GM12878 (cell line): ENCODE results near the gene SPIRE1. TPM values are rescaled to one million over a fixed set of nuclear protein-coding genes. Genes with fewer than 3 reads are reported as not detected.

Experiments
- ATAC-seq: fragments of 200-7000 bp; cut with Tn5 transposase; 3 replicates; pipeline ENCODE4 v1.9.1; 2020; ENCODE audit warnings: mild to moderate bottlenecking, moderate library complexity
- BruUV-seq: library from RNA; stranded (reverse); fragments of 400-500 nt; replicated peaks from 2 replicates; lab custom pipeline; 2021; lab: Mats Ljungman, UMichigan
- CTCF ChIA-PET: fragments of 300-600 bp; sonication (Branson Sonifier 250); formaldehyde crosslinking; extraction: SDS; loops from one replicate; lab custom pipeline; 2021; ENCODE audit warnings: inconsistent platforms; lab: Yijun Ruan, JAX
- POLR2A ChIA-PET: fragments of 350-600 bp; formaldehyde crosslinking; extraction: SDS; loops from one replicate; lab custom pipeline; 2021; ENCODE audit warnings: inconsistent platforms; lab: Charles Lee
- RAD21 ChIA-PET: fragments of 300-600 bp; sonication (Branson Sonifier 250); formaldehyde crosslinking; loops from one replicate; lab custom pipeline; 2023; ENCODE audit warnings: antibody characterized with exemption; ENCODE audit not compliant: unreplicated experiment; lab: Charles Lee
- SMC1A ChIA-PET: fragments of 300-600 bp; sonication (Branson Sonifier 250); formaldehyde crosslinking; loops from one replicate; lab custom pipeline; 2023; ENCODE audit not compliant: unreplicated experiment, uncharacterized antibody; lab: Charles Lee
- DNase-seq: peaks from one replicate; pipeline ENCODE4 v3.0.0-alpha.2; 2011; ENCODE audit warnings: low read depth, low spot score
- FAIRE-seq: peaks from 3 replicates; lab custom pipeline; 2011; peaks lifted over from hg19 to GRCh38; lab: Jason Lieb, UNC
- H2AFZ ChIP-seq: 2 replicates; pipeline ENCODE4 v1.6.0; 2011; ENCODE audit warnings: low read depth, low read length, control low read depth; ENCODE audit not compliant: control insufficient read depth
- H3K27ac ChIP-seq: 2 replicates; pipeline ENCODE4 v1.5.1; 2011; ENCODE audit warnings: control low read depth; ENCODE audit not compliant: control insufficient read depth, insufficient read depth
- H3K27me3 ChIP-seq, 2 experiments: replicated peaks in 1 of 2; 2 replicates each; pipeline versions ENCODE4 v1.6.0 to v1.6.1; 2011; ENCODE audit warnings: low read length in 1 of 2; ENCODE audit not compliant: control insufficient read depth in 2 of 2, insufficient read depth in 2 of 2
- H3K36me3 ChIP-seq, 2 experiments: 2 replicates each; pipeline ENCODE4 v1.5.1; 2011; ENCODE audit warnings: low read length in 1 of 2; ENCODE audit not compliant: control insufficient read depth in 2 of 2, insufficient read depth in 2 of 2
- H3K4me1 ChIP-seq: 2 replicates; pipeline ENCODE4 v1.6.1; 2011; ENCODE audit warnings: mild to moderate bottlenecking, low read length, moderate library complexity, mixed read lengths; ENCODE audit not compliant: control insufficient read depth, insufficient read depth
- H3K4me2 ChIP-seq: 2 replicates; pipeline ENCODE4 v1.6.0; 2011; ENCODE audit warnings: control low read depth; ENCODE audit not compliant: control insufficient read depth, insufficient read depth
- H3K4me3 ChIP-seq: fragments of 200-600 bp; sonication (generic); 2 replicates; pipeline ENCODE4 v1.5.1; 2016
- H3K79me2 ChIP-seq: 2 replicates; pipeline ENCODE4 v1.6.0; 2011; ENCODE audit warnings: low read length; ENCODE audit not compliant: control insufficient read depth, insufficient read depth
- H3K9ac ChIP-seq: 2 replicates; pipeline ENCODE4 v1.8.0; 2011; ENCODE audit warnings: low read length, control low read depth, mixed read lengths; ENCODE audit not compliant: control insufficient read depth, insufficient read depth
- H3K9me3 ChIP-seq: replicated peaks from 3 replicates; pipeline ENCODE4 v1.5.1; 2011; ENCODE audit warnings: mild to moderate bottlenecking, low read length; ENCODE audit not compliant: control insufficient read depth, insufficient read depth
- H4K20me1 ChIP-seq: 2 replicates; pipeline ENCODE4 v1.6.0; 2011; ENCODE audit not compliant: control insufficient read depth, insufficient read depth
- BRCA1 ChIP-seq: IDR thresholded peaks from 2 replicates; pipeline ENCODE4 v1.6.1; 2011; ENCODE audit warnings: low read depth, low read length, improper control_type of control experiment
- CBFB ChIP-seq: IDR thresholded peaks from 2 replicates; pipeline ENCODE4 v1.6.1; 2016; ENCODE audit warnings: antibody characterized with exemption, low read depth
- CREM ChIP-seq: IDR thresholded peaks from 2 replicates; pipeline ENCODE4 v1.6.1; 2014; ENCODE audit warnings: antibody characterized with exemption, low read depth
- CTCF ChIP-seq, 3 experiments: IDR thresholded peaks in 2 of 3; conservative IDR thresholded peaks in 1 of 3; 2 replicates each; pipeline ENCODE4 v1.5.1; 2011; ENCODE audit warnings: low read depth in 3 of 3, low read length in 3 of 3, mild to moderate bottlenecking in 3 of 3, control low read depth in 2 of 3, moderate library complexity in 2 of 3, inconsistent platforms in 1 of 3, mixed read lengths in 1 of 3; ENCODE audit not compliant: control insufficient read depth in 2 of 3, insufficient read depth in 1 of 3; ENCODE audit errors: extremely low read depth in 1 of 3
- EED ChIP-seq: sonication (generic); IDR thresholded peaks from 2 replicates; pipeline ENCODE4 v1.6.1; 2016; ENCODE audit warnings: antibody characterized with exemption, low read depth
- EZH2 ChIP-seq: IDR thresholded peaks from 2 replicates; pipeline ENCODE4 v1.6.1; 2012; ENCODE audit warnings: low read depth, mild to moderate bottlenecking, control low read depth, inconsistent platforms, low read length, borderline replicate concordance; ENCODE audit not compliant: control insufficient read depth
- FOXK2 ChIP-seq: fragments of 450-650 bp; IDR thresholded peaks from 2 replicates; pipeline ENCODE4 v1.6.1; 2017; ENCODE audit warnings: mild to moderate bottlenecking, moderate library complexity
- GABPA ChIP-seq: IDR thresholded peaks from 2 replicates; pipeline ENCODE4 v1.6.1; 2014; ENCODE audit warnings: antibody characterized with exemption, low read depth, mild to moderate bottlenecking, inconsistent platforms
- HDGF ChIP-seq: fragments of 450-650 bp; IDR thresholded peaks from 2 replicates; pipeline ENCODE4 v1.6.1; 2016; ENCODE audit warnings: antibody characterized with exemption
- JUND ChIP-seq: IDR thresholded peaks from 2 replicates; pipeline ENCODE4 v1.6.1; 2012; ENCODE audit warnings: low read depth, mild to moderate bottlenecking, low read length, improper control_type of control experiment, moderate library complexity
- MEF2A ChIP-seq: IDR thresholded peaks from 2 replicates; pipeline ENCODE4 v1.6.1; 2011; ENCODE audit warnings: low read depth, mild to moderate bottlenecking, low read length, moderate library complexity; ENCODE audit not compliant: insufficient read depth
- MTA2 ChIP-seq: fragments of 450-650 bp; IDR thresholded peaks from 2 replicates; pipeline ENCODE4 v1.6.1; 2016; ENCODE audit warnings: low read depth, mild to moderate bottlenecking, moderate library complexity
- MYC ChIP-seq: IDR thresholded peaks from 2 replicates; pipeline ENCODE4 v1.6.1; 2011; ENCODE audit warnings: mild to moderate bottlenecking, low read length, moderate library complexity, inconsistent platforms; ENCODE audit not compliant: insufficient read depth, insufficient replicate concordance, insufficient read length, severe bottlenecking
- POLR2AphosphoS5 ChIP-seq: IDR thresholded peaks from 2 replicates; pipeline ENCODE4 v1.6.1; 2011; ENCODE audit warnings: mild to moderate bottlenecking, low read length, inconsistent platforms
- RCOR1 ChIP-seq: conservative IDR thresholded peaks from 2 replicates; pipeline ENCODE4 v1.6.1; 2012; ENCODE audit warnings: low read depth, low read length, improper control_type of control experiment
- RFX5 ChIP-seq: IDR thresholded peaks from 2 replicates; pipeline ENCODE4 v1.6.1; 2011; ENCODE audit warnings: low read depth, low read length, improper control_type of control experiment
- SIN3A ChIP-seq: IDR thresholded peaks from 2 replicates; pipeline ENCODE4 v1.6.1; 2012; ENCODE audit warnings: low read depth, low read length, improper control_type of control experiment
- SIX5 ChIP-seq: IDR thresholded peaks from 2 replicates; pipeline ENCODE4 v1.6.1; 2011; ENCODE audit warnings: mild to moderate bottlenecking, low read depth, low read length, moderate library complexity; ENCODE audit not compliant: severe bottlenecking
- TAF1 ChIP-seq: IDR thresholded peaks from 2 replicates; pipeline ENCODE4 v1.6.1; 2011; ENCODE audit warnings: mild to moderate bottlenecking, low read depth, low read length, borderline replicate concordance
- YBX1 ChIP-seq: fragments of 450-650 bp; IDR thresholded peaks from 2 replicates; pipeline ENCODE4 v1.6.1; 2016; ENCODE audit warnings: antibody characterized with exemption
- WGBS: methylation state at CpG from one replicate; pipeline ENCODE4 v1.1.6; 2016; ENCODE audit warnings: low lambda C conversion rate; ENCODE audit not compliant: insufficient replicate concordance, insufficient coverage; ENCODE audit errors: missing lambda C conversion rate; 5-methylcytosine and 5-hydroxymethylcytosine counted together
- in situ Hi-C: fragments of 300-500 bp; cut with MboI; formaldehyde crosslinking; loops from 9 replicates; pipeline ENCODE4 v1.14.3; 2018; ENCODE audit warnings: mixed read lengths
- intact Hi-C: fragments of 100-400 bp; cut with micrococcal nuclease; formaldehyde crosslinking; loops from one replicate; pipeline ENCODE4 v1.14.2; 2022; ENCODE audit not compliant: unreplicated experiment
- polyA plus RNA-seq, 11 experiments: library from polyadenylated mRNA; depleted of rRNA in 4 of 11; unstranded in 6 of 11; stranded (reverse) in 5 of 11; fragments of >200 nt; fragmentation: Nextera tagmentation in 4 of 11; fragmentation: Illumina TruSeq in 1 of 11; extraction: Ambion mirVana in 4 of 11; extraction: Trizol in 1 of 11; gene quantifications; 1 replicate in 1 of 11; 2 replicates in 10 of 11; pipeline versions ENCODE4 v1.2.1 to v1.2.3, GENCODE V29; 2011 to 2016; ENCODE audit warnings: inconsistent platforms in 2 of 11, missing spikeins in 2 of 11, low read depth in 1 of 11
- total RNA-seq, 4 experiments: library from RNA; depleted of rRNA in 3 of 4; stranded (reverse); fragments of >200 nt in 3 of 4; fragmentation: Illumina TruSeq in 1 of 4; extraction: Trizol in 1 of 4; gene quantifications; 2 replicates each; pipeline versions ENCODE4 v1.2.1 to v1.2.3, GENCODE V29; 2013 to 2021

Gene SPIRE1
- total and polyA plus RNA-seq, 10 of the 15 experiments (the other 5 are each of a cell fraction or from before 2014, with no cell fraction given), result 0.18 to 9.2 (median 4.3) TPM

DNA sequence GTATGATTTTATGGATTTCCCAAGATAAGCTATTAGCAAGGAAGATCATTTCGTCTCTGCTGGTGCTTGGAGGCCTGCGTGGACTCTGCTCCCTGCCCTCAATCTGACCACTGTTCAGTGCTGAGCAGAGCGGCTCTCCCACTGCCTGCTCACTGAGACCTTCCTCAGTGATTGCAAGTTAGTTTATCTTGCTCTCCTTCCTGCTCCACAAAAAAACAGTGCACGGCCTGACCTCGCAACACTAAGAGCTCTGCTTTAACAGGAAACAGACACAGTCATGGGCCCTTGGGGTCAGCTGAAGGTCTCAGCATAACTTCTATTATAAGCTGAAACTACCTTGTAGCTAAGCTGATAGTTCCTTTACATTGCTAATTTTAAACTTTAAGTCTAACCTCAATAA is 197.0 kb downstream of the SPIRE1 start:
- Histone ChIP-seq H3K9ac (no peak overlapping the region), H2AFZ (no peak overlapping the region), H3K9me3 (no peaks in the 10 kb centered on the region), H3K27ac (no peak overlapping the region), H3K36me3 (no peaks in the 10 kb centered on the region), H4K20me1 (no peaks in the 10 kb centered on the region), H3K4me1 (no peaks in the 10 kb centered on the region), H3K4me2 (no peak overlapping the region), H3K4me3 (no peak overlapping the region), H3K27me3 (no peaks in the 10 kb centered on the region), H3K79me2 (no peaks in the 10 kb centered on the region)
- in situ Hi-C loops, result no loop called here
- ChIA-PET RAD21 (no interaction called here), CTCF (interaction anchor here (0.6 to 1.0 kb wide), 4 partner anchors 51 to 430 kb away, joined by 3 to 4 read pairs (median 3); no protein-coding TSS in a partner anchor), POLR2A (interaction anchor here (0.5 to 0.6 kb wide), 2 partner anchors 34 to 183 kb away, joined by 7 read pairs; no protein-coding TSS in a partner anchor), SMC1A (interaction anchor here (1.7 kb wide), 1 partner anchor 17 kb away, joined by 4 read pairs; no protein-coding TSS in a partner anchor)
- ATAC-seq, result no peak
- TF ChIP-seq RFX5 (no peak), SIN3A (no peak), EED (no peak), BRCA1 (no peak), HDGF (no peak), RCOR1 (no peak), YBX1 (no peak), JUND (no peak), FOXK2 (no peak), MEF2A (no peak), SIX5 (no peak), POLR2AphosphoS5 (no peak), CBFB (no peak), GABPA (no peak), EZH2 (no peak), MTA2 (no peak), CTCF (IDR thresholded peaks at IDR 0.05 in 2 of 3, conservative IDR thresholded peaks at IDR 0.05 in 1 of 3; ENCODE audit: control insufficient read depth in 2 of 3, extremely low read depth in 1 of 3, insufficient read depth in 1 of 3, low read depth in 3 of 3, low read length in 3 of 3) (no peak), MYC (no peak), TAF1 (no peak), CREM (no peak)
- no peak for DNase-seq
- FAIRE-seq, result no peak
- no TSS peak for BruUV-seq
- intact Hi-C loops, result no loop called here
- 75% methylated on average over 5 of the region's 5 CpGs for WGBS
